K562 (cell line): Measurements from ENCODE around the gene RGS6. TPM values are rescaled to one million over a fixed set of nuclear protein-coding genes. Genes with fewer than 3 reads are reported as not detected.

Experiments
- ATAC-seq: fragments of 200-7000 bp; cut with Tn5 transposase; 3 replicates; pipeline ENCODE4 v1.9.1; 2020; ENCODE audit warnings: moderate library complexity
- BruUV-seq: library from RNA; stranded (reverse); fragments of 400-500 nt; replicated peaks from 2 replicates; lab custom pipeline; 2021; lab: Mats Ljungman, UMichigan
- CTCF ChIA-PET: fragments of 300-600 bp; formaldehyde crosslinking; extraction: SDS; loops from one replicate; lab custom pipeline; 2021; ENCODE audit warnings: low intra/inter-chr PET ratio; lab: Yijun Ruan, JAX
- POLR2A ChIA-PET: fragments of 300-600, 350-650 bp; sonication (Branson Sonifier 250); formaldehyde crosslinking; extraction: SDS; loops from one replicate; lab custom pipeline; 2021; ENCODE audit warnings: antibody characterized with exemption, inconsistent platforms; lab: Yijun Ruan, JAX
- DNase-seq, 4 experiments: peaks; one replicate each; pipeline versions ENCODE4 v3.0.0 to v3.0.0-alpha.2; 2011 to 2018; ENCODE audit warnings: low spot score in 3 of 4, mixed read lengths in 3 of 4; ENCODE audit errors: extremely low read depth in 1 of 4
- FAIRE-seq: peaks from 2 replicates; lab custom pipeline; 2011; peaks lifted over from hg19 to GRCh38; lab: Jason Lieb, UNC
- H2AFZ ChIP-seq: 2 replicates; pipeline ENCODE4 v1.6.0; 2011; ENCODE audit warnings: low read depth, low read length, control low read depth, inconsistent platforms
- H3K27ac ChIP-seq: fragments of 200-600 bp; 3 replicates; pipeline ENCODE4 v1.8.0; 2011; ENCODE audit warnings: low read depth, mild to moderate bottlenecking, control low read depth, inconsistent platforms, low read length, moderate library complexity, mixed read lengths; ENCODE audit errors: extremely low read depth
- H3K27me3 ChIP-seq, 2 experiments: fragments of 300-600 bp in 1 of 2; 2 replicates in 1 of 2; 3 replicates in 1 of 2; pipeline versions ENCODE4 v1.6.0 to v1.8.0; 2011; ENCODE audit warnings: inconsistent platforms in 2 of 2, low read length in 2 of 2, mild to moderate bottlenecking in 1 of 2, mixed read lengths in 1 of 2, moderate library complexity in 1 of 2; ENCODE audit not compliant: control insufficient read depth in 2 of 2, insufficient read depth in 2 of 2
- H3K36me3 ChIP-seq: fragments of 300-600 bp; 3 replicates; pipeline ENCODE4 v1.8.0; 2011; ENCODE audit warnings: mild to moderate bottlenecking, low read length, inconsistent platforms; ENCODE audit not compliant: control insufficient read depth, insufficient read depth
- H3K4me1 ChIP-seq, 2 experiments: fragments of 200-600 bp in 1 of 2; replicated peaks in 1 of 2; 2 replicates in 1 of 2; 3 replicates in 1 of 2; pipeline versions ENCODE4 v1.5.1 to v1.8.0; 2011; ENCODE audit warnings: inconsistent platforms in 2 of 2, low read length in 2 of 2, mild to moderate bottlenecking in 1 of 2, mixed read lengths in 1 of 2, moderate library complexity in 1 of 2; ENCODE audit not compliant: control insufficient read depth in 2 of 2, insufficient read depth in 2 of 2
- H3K4me2 ChIP-seq: 2 replicates; pipeline ENCODE4 v1.6.1; 2011; ENCODE audit warnings: low read length, control low read depth, inconsistent platforms, mixed read lengths; ENCODE audit not compliant: insufficient read depth
- H3K4me3 ChIP-seq: fragments of 200-600 bp; sonication (generic), shearing (Covaris generic); 2 replicates; pipeline ENCODE4 v1.5.1; 2016; ENCODE audit warnings: control low read depth, inconsistent platforms
- H3K79me2 ChIP-seq: fragments of 200-600 bp; 3 replicates; pipeline ENCODE4 v1.8.0; 2011; ENCODE audit warnings: low read length, inconsistent platforms; ENCODE audit not compliant: control insufficient read depth, insufficient read depth
- H3K9ac ChIP-seq, 2 experiments: 2 replicates each; pipeline versions ENCODE4 v1.6.0 to v1.6.1; 2011; ENCODE audit warnings: low read depth in 2 of 2, low read length in 2 of 2, control low read depth in 1 of 2, inconsistent platforms in 1 of 2, mild to moderate bottlenecking in 1 of 2, mixed read lengths in 1 of 2; ENCODE audit not compliant: insufficient read depth in 1 of 2
- H3K9me1 ChIP-seq: one replicate; pipeline ENCODE4 v1.6.0; 2011; ENCODE audit warnings: inconsistent platforms, mild to moderate bottlenecking, low read length, moderate library complexity; ENCODE audit not compliant: control insufficient read depth, insufficient read depth
- H3K9me3 ChIP-seq: replicated peaks from 2 replicates; pipeline ENCODE4 v1.5.1; 2011; ENCODE audit warnings: low read depth, low read length, inconsistent platforms; ENCODE audit not compliant: control insufficient read depth, insufficient read depth
- H4K20me1 ChIP-seq: replicated peaks from 2 replicates; pipeline ENCODE4 v1.6.1; 2011; ENCODE audit warnings: low read length, inconsistent platforms, mixed read lengths; ENCODE audit not compliant: control insufficient read depth, insufficient read depth
- CHD4 ChIP-seq: fragments of 200-600 bp; sonication (generic); IDR thresholded peaks from 3 replicates; pipeline ENCODE4 v1.6.1; 2012; ENCODE audit warnings: low read depth, mild to moderate bottlenecking, mixed read lengths, low read length, inconsistent platforms; ENCODE audit not compliant: insufficient read depth, insufficient replicate concordance, poor library complexity, severe bottlenecking
- ELF4 ChIP-seq: fragments of 450-650 bp; formaldehyde crosslinking; IDR thresholded peaks from 2 replicates; pipeline ENCODE4 v1.4.0; 2022; ENCODE audit warnings: missing genetic modification characterization
- KDM1A ChIP-seq, 2 experiments: fragments of 450-650 bp; IDR thresholded peaks; 2 replicates each; pipeline ENCODE4 v1.6.1; 2016; ENCODE audit warnings: mild to moderate bottlenecking in 2 of 2
- SMAD2 ChIP-seq: fragments of 150-350 bp; IDR thresholded peaks from 2 replicates; pipeline ENCODE4 v1.6.1; 2014; ENCODE audit warnings: low read depth, mild to moderate bottlenecking, low read length
- ZC3H4 ChIP-seq: sonication (generic); formaldehyde crosslinking; IDR thresholded peaks from 2 replicates; pipeline ENCODE4 v1.9.0; 2021; ENCODE audit warnings: missing genetic modification reagents, borderline replicate concordance
- ZNF347 ChIP-seq: fragments of 450-650 bp; formaldehyde crosslinking; IDR thresholded peaks from 2 replicates; pipeline ENCODE4 v1.4.0; 2020; ENCODE audit warnings: low read depth, mild to moderate bottlenecking, moderate library complexity
- ZNF57 ChIP-seq: fragments of 450-650 bp; formaldehyde crosslinking; IDR thresholded peaks from 2 replicates; pipeline ENCODE4 v1.4.0; 2020; ENCODE audit warnings: mild to moderate bottlenecking, moderate library complexity
- WGBS: fragments of 100-300 bp; shearing (Covaris generic); methylation state at CpG from one replicate; pipeline ENCODE4 v1.1.6; 2016; ENCODE audit warnings: low coverage, mixed read lengths; ENCODE audit not compliant: insufficient coverage; ENCODE audit errors: missing lambda C conversion rate; 5-methylcytosine and 5-hydroxymethylcytosine counted together
- in situ Hi-C: fragments of 300-500 bp; cut with MboI; formaldehyde crosslinking; loops from 4 replicates; pipeline ENCODE4 v1.15.0; 2018; ENCODE audit warnings: inconsistent platforms, mixed read lengths
- intact Hi-C: fragments of 100-400 bp; cut with micrococcal nuclease; formaldehyde crosslinking; loops from 2 replicates; pipeline ENCODE4 v1.14.2; 2022
- polyA plus RNA-seq, 8 experiments: library from polyadenylated mRNA; depleted of rRNA in 4 of 8; stranded (reverse) in 5 of 8; unstranded in 3 of 8; fragments of >200 nt; fragmentation: Nextera tagmentation in 2 of 8; fragmentation: Illumina TruSeq in 1 of 8; extraction: Ambion mirVana in 2 of 8; extraction: Trizol in 1 of 8; gene quantifications; 2 replicates each; pipeline versions ENCODE4 v1.2.1 to v1.2.3, GENCODE V29; 2011 to 2014; ENCODE audit warnings: inconsistent platforms in 1 of 8, missing spikeins in 1 of 8
- total RNA-seq, 7 experiments: library from RNA; depleted of rRNA in 6 of 7; stranded (reverse); fragments of >200 nt in 6 of 7; fragmentation: Illumina TruSeq in 2 of 7; extraction: Trizol in 2 of 7; gene quantifications; 2 replicates each; pipeline versions ENCODE4 v1.2.1 to v1.2.3, GENCODE V29; 2011 to 2021; ENCODE audit warnings: low replicate concordance in 1 of 7
- TF ChIP-seq, protein P1 (sequence below): fragments of 450-650 bp; conservative IDR thresholded peaks from 2 replicates; pipeline ENCODE4 v1.6.1; 2016; ENCODE audit warnings: missing genetic modification characterization, low read depth, mild to moderate bottlenecking, control low read depth, missing compliant biosample characterization
- TF ChIP-seq, protein P2 (sequence below): fragments of 450-650 bp; IDR thresholded peaks from 2 replicates; pipeline ENCODE4 v1.6.1; 2016; ENCODE audit warnings: borderline replicate concordance
- TF ChIP-seq, protein P3 (sequence below): fragments of 200-400 bp; formaldehyde crosslinking; IDR thresholded peaks from 2 replicates; pipeline ENCODE4 v1.6.1; 2017; ENCODE audit warnings: mild to moderate bottlenecking, low read depth, low read length, moderate library complexity

Gene RGS6
- total and polyA plus RNA-seq, 9 of the 15 experiments (the other 6 are each of a cell fraction or from before 2014, with no cell fraction given), result not detected

DNA sequence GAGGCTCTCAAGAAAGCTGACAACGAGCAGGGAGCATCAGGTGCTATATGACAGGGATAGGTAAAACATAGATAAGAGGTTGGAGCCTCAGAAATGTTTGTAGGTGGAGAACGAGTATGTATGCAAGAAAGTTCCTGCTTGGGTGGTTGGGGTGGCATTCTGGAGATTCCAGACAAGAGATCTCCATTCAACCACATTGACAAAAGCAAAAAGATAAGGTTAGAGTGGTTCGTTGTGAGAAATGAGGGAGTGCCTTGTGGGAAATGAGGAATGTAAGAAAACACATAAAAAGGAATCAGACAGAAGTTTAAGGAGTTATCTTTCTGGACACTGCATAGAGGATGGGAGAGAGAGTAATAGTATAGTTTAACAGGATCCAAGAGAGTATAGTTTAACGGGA is 671.4 kb downstream of the RGS6 start:
- H3K27me3 ChIP-seq, result peaks cover 8 to 39% of the 10 kb centered on the region in 2 experiments
- H3K4me2 ChIP-seq, result no peak overlapping the region
- H3K4me1 ChIP-seq, result peaks cover 0 to 12% of the 10 kb centered on the region in 2 experiments; a peak in 4 of 5 replicates
- no peaks in the 10 kb centered on the region for H3K79me2 ChIP-seq
- no peak overlapping the region for H3K9ac ChIP-seq
- FAIRE-seq, result no peak
- no peaks in the 10 kb centered on the region for H3K9me1 ChIP-seq
- in situ Hi-C loops, result no loop called here
- CTCF ChIA-PET, result no interaction called here
- DNase-seq, result no peak
- no TSS peak for BruUV-seq
- no peaks in the 10 kb centered on the region for H3K9me3 ChIP-seq
- no peak overlapping the region for H2AFZ ChIP-seq
- ATAC-seq, result no peak
- no peak overlapping the region for H3K4me3 ChIP-seq
- H4K20me1 ChIP-seq, result no peaks in the 10 kb centered on the region; the same call in 1 of the 2 replicates
- WGBS, result 3% methylated on average over 4 of the region's 4 CpGs
- H3K36me3 ChIP-seq, result no peaks in the 10 kb centered on the region
- H3K27ac ChIP-seq, result no peak overlapping the region
- intact Hi-C loops, result no loop called here
- POLR2A ChIA-PET, result no interaction called here
- TF ChIP-seq ZNF57 (CRISPR knock-in tag) (no peak), ZC3H4 (CRISPR knock-in tag) (no peak), ZNF347 (CRISPR knock-in tag) (no peak)
- TF ChIP-seq, protein P1, sequence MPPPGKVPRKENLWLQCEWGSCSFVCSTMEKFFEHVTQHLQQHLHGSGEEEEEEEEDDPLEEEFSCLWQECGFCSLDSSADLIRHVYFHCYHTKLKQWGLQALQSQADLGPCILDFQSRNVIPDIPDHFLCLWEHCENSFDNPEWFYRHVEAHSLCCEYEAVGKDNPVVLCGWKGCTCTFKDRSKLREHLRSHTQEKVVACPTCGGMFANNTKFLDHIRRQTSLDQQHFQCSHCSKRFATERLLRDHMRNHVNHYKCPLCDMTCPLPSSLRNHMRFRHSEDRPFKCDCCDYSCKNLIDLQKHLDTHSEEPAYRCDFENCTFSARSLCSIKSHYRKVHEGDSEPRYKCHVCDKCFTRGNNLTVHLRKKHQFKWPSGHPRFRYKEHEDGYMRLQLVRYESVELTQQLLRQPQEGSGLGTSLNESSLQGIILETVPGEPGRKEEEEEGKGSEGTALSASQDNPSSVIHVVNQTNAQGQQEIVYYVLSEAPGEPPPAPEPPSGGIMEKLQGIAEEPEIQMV (tag), result no peak

DNA sequence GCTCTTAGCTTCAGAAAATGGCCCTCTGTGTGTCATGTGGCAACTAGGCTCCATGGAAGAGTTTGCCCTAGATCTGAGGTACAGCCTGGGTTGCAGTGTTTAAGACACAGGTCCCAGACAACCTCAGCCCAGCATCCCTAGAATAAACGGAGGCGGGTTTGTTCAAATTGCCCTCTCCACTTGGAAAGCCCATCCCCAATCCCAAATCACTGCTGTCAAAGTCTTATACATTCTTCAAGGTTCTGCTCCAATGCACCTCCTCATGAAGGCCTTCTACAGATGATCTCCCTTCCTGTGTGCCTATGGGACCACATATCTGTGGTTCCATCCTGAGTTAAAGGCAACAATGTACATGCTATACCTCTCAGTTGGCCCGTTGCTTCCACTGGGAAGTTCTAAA is 671.9 kb downstream of the RGS6 start:
- no peaks in the 10 kb centered on the region for H3K9me1 ChIP-seq
- FAIRE-seq (no peak), ATAC-seq (no peak), DNase-seq (no peak)
- intact Hi-C loops (no loop called here), in situ Hi-C loops (no loop called here)
- no peak overlapping the region for H2AFZ ChIP-seq
- H3K4me1 ChIP-seq, result peaks cover 0 to 12% of the 10 kb centered on the region in 2 experiments; a peak in 3 of 5 replicates
- no peaks in the 10 kb centered on the region for H3K9me3 ChIP-seq
- H3K4me2 ChIP-seq, result no peak overlapping the region
- ChIA-PET CTCF (no interaction called here), POLR2A (no interaction called here)
- no peak overlapping the region for H3K27ac ChIP-seq
- H3K27me3 ChIP-seq, result peaks cover 8 to 39% of the 10 kb centered on the region in 2 experiments
- no peak overlapping the region for H3K4me3 ChIP-seq
- 0% methylated on average over 3 of the region's 3 CpGs for WGBS
- no peaks in the 10 kb centered on the region for H4K20me1 ChIP-seq
- no peaks in the 10 kb centered on the region for H3K36me3 ChIP-seq
- no TSS peak for BruUV-seq
- no peaks in the 10 kb centered on the region for H3K79me2 ChIP-seq
- H3K9ac ChIP-seq, result no peak overlapping the region
- TF ChIP-seq, protein P2, sequence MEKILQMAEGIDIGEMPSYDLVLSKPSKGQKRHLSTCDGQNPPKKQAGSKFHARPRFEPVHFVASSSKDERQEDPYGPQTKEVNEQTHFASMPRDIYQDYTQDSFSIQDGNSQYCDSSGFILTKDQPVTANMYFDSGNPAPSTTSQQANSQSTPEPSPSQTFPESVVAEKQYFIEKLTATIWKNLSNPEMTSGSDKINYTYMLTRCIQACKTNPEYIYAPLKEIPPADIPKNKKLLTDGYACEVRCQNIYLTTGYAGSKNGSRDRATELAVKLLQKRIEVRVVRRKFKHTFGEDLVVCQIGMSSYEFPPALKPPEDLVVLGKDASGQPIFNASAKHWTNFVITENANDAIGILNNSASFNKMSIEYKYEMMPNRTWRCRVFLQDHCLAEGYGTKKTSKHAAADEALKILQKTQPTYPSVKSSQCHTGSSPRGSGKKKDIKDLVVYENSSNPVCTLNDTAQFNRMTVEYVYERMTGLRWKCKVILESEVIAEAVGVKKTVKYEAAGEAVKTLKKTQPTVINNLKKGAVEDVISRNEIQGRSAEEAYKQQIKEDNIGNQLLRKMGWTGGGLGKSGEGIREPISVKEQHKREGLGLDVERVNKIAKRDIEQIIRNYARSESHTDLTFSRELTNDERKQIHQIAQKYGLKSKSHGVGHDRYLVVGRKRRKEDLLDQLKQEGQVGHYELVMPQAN, result no peak
- no peak for TF ChIP-seq CHD4
- no peak for TF ChIP-seq ELF4 (CRISPR knock-in tag)
- TF ChIP-seq, protein P3, sequence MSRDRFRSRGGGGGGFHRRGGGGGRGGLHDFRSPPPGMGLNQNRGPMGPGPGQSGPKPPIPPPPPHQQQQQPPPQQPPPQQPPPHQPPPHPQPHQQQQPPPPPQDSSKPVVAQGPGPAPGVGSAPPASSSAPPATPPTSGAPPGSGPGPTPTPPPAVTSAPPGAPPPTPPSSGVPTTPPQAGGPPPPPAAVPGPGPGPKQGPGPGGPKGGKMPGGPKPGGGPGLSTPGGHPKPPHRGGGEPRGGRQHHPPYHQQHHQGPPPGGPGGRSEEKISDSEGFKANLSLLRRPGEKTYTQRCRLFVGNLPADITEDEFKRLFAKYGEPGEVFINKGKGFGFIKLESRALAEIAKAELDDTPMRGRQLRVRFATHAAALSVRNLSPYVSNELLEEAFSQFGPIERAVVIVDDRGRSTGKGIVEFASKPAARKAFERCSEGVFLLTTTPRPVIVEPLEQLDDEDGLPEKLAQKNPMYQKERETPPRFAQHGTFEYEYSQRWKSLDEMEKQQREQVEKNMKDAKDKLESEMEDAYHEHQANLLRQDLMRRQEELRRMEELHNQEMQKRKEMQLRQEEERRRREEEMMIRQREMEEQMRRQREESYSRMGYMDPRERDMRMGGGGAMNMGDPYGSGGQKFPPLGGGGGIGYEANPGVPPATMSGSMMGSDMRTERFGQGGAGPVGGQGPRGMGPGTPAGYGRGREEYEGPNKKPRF, result no peak
- TF ChIP-seq SMAD2, result no peak
- TF ChIP-seq KDM1A (IDR thresholded peaks at IDR 0.05), result no peak
